MM.1S (cell line): Measurements from ENCODE around the gene TPST1.
A peak's percentile ranks its signal among the peaks of the same experiment; 100 is the strongest.

Experiments
- DNase-seq: peaks from one replicate; pipeline ENCODE4 v3.0.0-alpha.2; 2015
- H2AFZ ChIP-seq: fragments of 300-600 bp; sonication (generic); 2 replicates; pipeline ENCODE4 v1.6.0; 2016; ENCODE audit warnings: antibody characterized with exemption, low read length
- H3F3A ChIP-seq: fragments of 300-600 bp; sonication (generic); 2 replicates; pipeline ENCODE4 v1.6.1; 2016; ENCODE audit warnings: mild to moderate bottlenecking, antibody characterized with exemption, low read length, moderate library complexity, mixed read lengths; ENCODE audit not compliant: insufficient read depth
- H3K27ac ChIP-seq: fragments of 300-600 bp; sonication (generic); 2 replicates; pipeline ENCODE4 v1.5.1; 2016; ENCODE audit warnings: mild to moderate bottlenecking, low read length
- H3K27me3 ChIP-seq: fragments of 300-600 bp; sonication (generic); replicated peaks from 2 replicates; pipeline ENCODE4 v1.6.0; 2016; ENCODE audit warnings: low read length; ENCODE audit not compliant: insufficient read depth
- H3K36me3 ChIP-seq: fragments of 300-600 bp; sonication (generic); replicated peaks from 2 replicates; pipeline ENCODE4 v1.6.1; 2016; ENCODE audit warnings: mild to moderate bottlenecking, low read length, mixed read lengths; ENCODE audit not compliant: insufficient read depth
- H3K4me1 ChIP-seq: fragments of 300-600 bp; sonication (generic); 2 replicates; pipeline ENCODE4 v1.6.1; 2016; ENCODE audit warnings: low read length, mixed read lengths
- H3K4me2 ChIP-seq: fragments of 300-600 bp; sonication (generic); 2 replicates; pipeline ENCODE4 v1.6.0; 2016; ENCODE audit warnings: low read depth, low read length
- H3K4me3 ChIP-seq: fragments of 300-600 bp; sonication (generic); 2 replicates; pipeline ENCODE4 v1.5.1; 2016; ENCODE audit warnings: low read length, mixed read lengths
- H3K79me2 ChIP-seq: fragments of 300-600 bp; sonication (generic); 2 replicates; pipeline ENCODE4 v1.6.1; 2016; ENCODE audit warnings: mixed run types, low read length, mixed read lengths
- H3K9ac ChIP-seq: fragments of 300-600 bp; sonication (generic); 2 replicates; pipeline ENCODE4 v1.6.1; 2016; ENCODE audit warnings: low read length, mixed read lengths
- H3K9me2 ChIP-seq: fragments of 300-600 bp; sonication (generic); replicated peaks from 2 replicates; pipeline ENCODE4 v1.6.1; 2016; ENCODE audit warnings: mild to moderate bottlenecking, low read length, mixed read lengths; ENCODE audit not compliant: insufficient read depth
- H3K9me3 ChIP-seq: fragments of 300-600 bp; sonication (generic); replicated peaks from 2 replicates; pipeline ENCODE4 v1.6.1; 2016; ENCODE audit warnings: mild to moderate bottlenecking, low read length, mixed read lengths; ENCODE audit not compliant: insufficient read depth
- H4K20me1 ChIP-seq: fragments of 300-600 bp; sonication (generic); 2 replicates; pipeline ENCODE4 v1.6.1; 2016; ENCODE audit warnings: mild to moderate bottlenecking, low read length, moderate library complexity, mixed read lengths; ENCODE audit not compliant: insufficient read depth
- EZH2 ChIP-seq: fragments of 300-600 bp; sonication (generic); optimal IDR thresholded peaks from 2 replicates; pipeline ENCODE3; 2017; ENCODE audit warnings: low read depth, mild to moderate bottlenecking, antibody characterized with exemption, low read length, mixed read lengths
- EZH2phosphoT487 ChIP-seq: fragments of 300-600 bp; sonication (generic); IDR thresholded peaks from 2 replicates; pipeline ENCODE4 v1.6.1; 2018; ENCODE audit warnings: antibody characterized with exemption, low read length
- TF ChIP-seq, protein P1 (sequence below): fragments of 300-600 bp; sonication (generic); IDR thresholded peaks from 2 replicates; pipeline ENCODE4 v1.5.1; 2016; ENCODE audit warnings: antibody characterized with exemption, low read length, mixed read lengths

The TPST1 gene

DNA sequence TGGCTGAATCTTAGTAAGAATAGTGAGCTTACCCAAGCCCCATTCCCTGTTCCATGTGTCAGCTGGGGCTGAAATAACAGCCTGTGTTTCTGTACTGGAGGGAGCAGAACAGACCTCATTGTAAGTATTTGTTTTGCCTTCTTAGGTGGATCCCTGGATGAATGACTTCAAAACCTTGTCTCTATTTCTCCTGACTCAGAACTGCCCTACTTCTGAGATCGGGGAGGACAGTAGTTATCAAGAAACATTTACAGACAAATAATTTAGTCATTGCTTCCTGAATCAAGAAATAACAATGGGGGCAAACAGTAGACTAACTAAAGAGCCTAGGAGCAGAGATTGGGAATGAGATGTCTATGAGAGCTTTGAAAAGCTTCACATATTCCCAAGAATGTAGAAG lies 58.8 kb downstream of the TPST1 start:
- H3K36me3 ChIP-seq: no peaks in the 10 kb centered on the region
- no peak overlapping the region for H3K9ac ChIP-seq
- no peaks in the 10 kb centered on the region for H3K27me3 ChIP-seq
- no peaks in the 10 kb centered on the region for H3K9me3 ChIP-seq
- no peak overlapping the region for H3K27ac ChIP-seq
- H3K4me1 ChIP-seq: 0 out of 2 replicates have a peak, but pooled peaks cover 7% of the 10 kb centered on the region
- H3K4me2 ChIP-seq: no peak overlapping the region
- TF ChIP-seq EZH2phosphoT487: no peak
- TF ChIP-seq, protein P1, sequence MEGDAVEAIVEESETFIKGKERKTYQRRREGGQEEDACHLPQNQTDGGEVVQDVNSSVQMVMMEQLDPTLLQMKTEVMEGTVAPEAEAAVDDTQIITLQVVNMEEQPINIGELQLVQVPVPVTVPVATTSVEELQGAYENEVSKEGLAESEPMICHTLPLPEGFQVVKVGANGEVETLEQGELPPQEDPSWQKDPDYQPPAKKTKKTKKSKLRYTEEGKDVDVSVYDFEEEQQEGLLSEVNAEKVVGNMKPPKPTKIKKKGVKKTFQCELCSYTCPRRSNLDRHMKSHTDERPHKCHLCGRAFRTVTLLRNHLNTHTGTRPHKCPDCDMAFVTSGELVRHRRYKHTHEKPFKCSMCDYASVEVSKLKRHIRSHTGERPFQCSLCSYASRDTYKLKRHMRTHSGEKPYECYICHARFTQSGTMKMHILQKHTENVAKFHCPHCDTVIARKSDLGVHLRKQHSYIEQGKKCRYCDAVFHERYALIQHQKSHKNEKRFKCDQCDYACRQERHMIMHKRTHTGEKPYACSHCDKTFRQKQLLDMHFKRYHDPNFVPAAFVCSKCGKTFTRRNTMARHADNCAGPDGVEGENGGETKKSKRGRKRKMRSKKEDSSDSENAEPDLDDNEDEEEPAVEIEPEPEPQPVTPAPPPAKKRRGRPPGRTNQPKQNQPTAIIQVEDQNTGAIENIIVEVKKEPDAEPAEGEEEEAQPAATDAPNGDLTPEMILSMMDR: no peak
- TF ChIP-seq EZH2: no peak
- peaks cover 4% of the 10 kb centered on the region; the same call in 1 of the 2 replicates for H3K79me2 ChIP-seq
- no peak overlapping the region for H3K4me3 ChIP-seq
- DNase-seq: no peak
- H2AFZ ChIP-seq: no peak overlapping the region
- H4K20me1 ChIP-seq: no peaks in the 10 kb centered on the region
- no peaks in the 10 kb centered on the region for H3K9me2 ChIP-seq
- no peaks in the 10 kb centered on the region for H3F3A ChIP-seq

- Histone ChIP-seq H3K9me3 (no peaks in the 10 kb centered on the region), H4K20me1 (no peaks in the 10 kb centered on the region), H3K36me3 (no peaks in the 10 kb centered on the region), H3F3A (no peaks in the 10 kb centered on the region), H3K9me2 (no peaks in the 10 kb centered on the region), H2AFZ (no peak overlapping the region), H3K4me2 (no peak overlapping the region), H3K27me3 (no peaks in the 10 kb centered on the region), H3K79me2 (no peaks in the 10 kb centered on the region; the same call in 1 of the 2 replicates), H3K4me3 (no peak overlapping the region), H3K9ac (no peak overlapping the region), H3K27ac (no peak overlapping the region), H3K4me1 (no peaks in the 10 kb centered on the region)
- TF ChIP-seq, protein P1: no peak
- no peak for TF ChIP-seq EZH2phosphoT487
- TF ChIP-seq EZH2: no peak
- peak; percentile 21 for DNase-seq
These were observed 60.4 kb downstream of the TPST1 start for GRCh38 chr7:66265566-66265965.

GRCh38 chr7:66267249-66267648 lies 62.1 kb downstream of the TPST1 start:
- no peaks in the 10 kb centered on the region for H3K79me2 ChIP-seq
- H3K27me3 ChIP-seq: no peaks in the 10 kb centered on the region
- no peaks in the 10 kb centered on the region for H3K36me3 ChIP-seq
- no peak for DNase-seq
- no peaks in the 10 kb centered on the region for H3K4me1 ChIP-seq
- no peaks in the 10 kb centered on the region for H3K9me2 ChIP-seq
- H3K27ac ChIP-seq: no peak overlapping the region
- TF ChIP-seq, protein P1: no peak
- TF ChIP-seq EZH2phosphoT487: no peak
- no peak for TF ChIP-seq EZH2
- H3K9ac ChIP-seq: no peak overlapping the region
- no peaks in the 10 kb centered on the region for H3F3A ChIP-seq
- H3K4me2 ChIP-seq: no peak overlapping the region
- H3K4me3 ChIP-seq: no peak overlapping the region
- no peaks in the 10 kb centered on the region for H4K20me1 ChIP-seq
- no peaks in the 10 kb centered on the region for H3K9me3 ChIP-seq
- no peak overlapping the region for H2AFZ ChIP-seq
